Parathyroid adenoma (tissue), 2 donors: Measurements from ENCODE around the gene ZMYND11.

Experiments used
- H2AFZ ChIP-seq: fragments of 300-600 bp; sonication (generic); one replicate; pipeline ENCODE4 v1.7.0; 2017; ENCODE audit warnings: antibody characterized with exemption, mild to moderate bottlenecking
- H3K27ac ChIP-seq: fragments of 300-600 bp; sonication (generic); one replicate; pipeline ENCODE4 v1.7.0; 2017
- H3K27me3 ChIP-seq: fragments of 300-600 bp; sonication (generic); one replicate; pipeline ENCODE4 v1.7.0; 2017; ENCODE audit warnings: low read length; ENCODE audit not compliant: control insufficient read depth, insufficient read depth
- H3K36me3 ChIP-seq: fragments of 300-600 bp; sonication (generic); one replicate; pipeline ENCODE4 v1.7.0; 2017; ENCODE audit warnings: low read length; ENCODE audit not compliant: control insufficient read depth, insufficient read depth
- H3K4me1 ChIP-seq: fragments of 300-600 bp; sonication (generic); one replicate; pipeline ENCODE4 v1.7.0; 2017; ENCODE audit warnings: control low read depth
- H3K4me2 ChIP-seq: fragments of 300-600 bp; sonication (generic); one replicate; pipeline ENCODE4 v1.7.0; 2017; ENCODE audit warnings: low read length
- H3K4me3 ChIP-seq: fragments of 300-600 bp; sonication (generic); one replicate; pipeline ENCODE4 v1.7.0; 2017; ENCODE audit warnings: low read depth, low read length
- H3K79me2 ChIP-seq: fragments of 300-600 bp; sonication (generic); one replicate; pipeline ENCODE4 v1.7.0; 2017; ENCODE audit warnings: control low read depth
- H3K9ac ChIP-seq: fragments of 300-600 bp; sonication (generic); one replicate; pipeline ENCODE4 v1.7.0; 2017; ENCODE audit warnings: mild to moderate bottlenecking
- H3K9me3 ChIP-seq: fragments of 300-600 bp; sonication (generic); one replicate; pipeline ENCODE4 v1.7.0; 2017; ENCODE audit warnings: low read length; ENCODE audit not compliant: control insufficient read depth
- CTCF ChIP-seq: fragments of 300-600 bp; sonication (generic); IDR thresholded peaks from one replicate; pipeline ENCODE4 v1.7.0; 2017; ENCODE audit warnings: antibody characterized with exemption, mild to moderate bottlenecking
- donor health status: primary hyperparathyroidism.

The ZMYND11 gene

GRCh38 chr10:89248-89647, 46.0 kb upstream of the ZMYND11 start:
- Histone ChIP-seq H3K79me2 (no peaks in the 10 kb centered on the region), H3K9ac (no peak overlapping the region), H3K4me3 (no peak overlapping the region), H3K4me2 (no peak overlapping the region), H3K27me3 (no peaks in the 10 kb centered on the region), H2AFZ (no peak overlapping the region), H3K4me1 (peaks cover 29% of the 10 kb centered on the region), H3K9me3 (no peaks in the 10 kb centered on the region), H3K27ac (no peak overlapping the region), H3K36me3 (no peaks in the 10 kb centered on the region)
- TF ChIP-seq CTCF = no peak

- no peak for TF ChIP-seq CTCF
- H3K27me3 ChIP-seq = no peaks in the 10 kb centered on the region
- no peak overlapping the region for H3K27ac ChIP-seq
- peak overlapping the region; percentile 23 for H3K4me2 ChIP-seq
- no peak overlapping the region for H2AFZ ChIP-seq
- peaks cover 29% of the 10 kb centered on the region for H3K4me1 ChIP-seq
- no peaks in the 10 kb centered on the region for H3K36me3 ChIP-seq
- no peak overlapping the region for H3K4me3 ChIP-seq
- no peaks in the 10 kb centered on the region for H3K79me2 ChIP-seq
- H3K9me3 ChIP-seq = no peaks in the 10 kb centered on the region
- no peak overlapping the region for H3K9ac ChIP-seq
Measured at GRCh38 chr10:90161-90560, 45.1 kb upstream of the ZMYND11 start.

GRCh38 chr10:91313-91712, 43.9 kb upstream of the ZMYND11 start:
- Histone ChIP-seq H2AFZ (peak overlapping the region; percentile 68), H3K4me3 (no peak overlapping the region), H3K4me2 (no peak overlapping the region), H3K4me1 (peaks cover 29% of the 10 kb centered on the region), H3K27me3 (no peaks in the 10 kb centered on the region), H3K79me2 (no peaks in the 10 kb centered on the region), H3K27ac (peak overlapping the region; percentile 88), H3K9ac (no peak overlapping the region), H3K36me3 (no peaks in the 10 kb centered on the region), H3K9me3 (no peaks in the 10 kb centered on the region)
- no peak for TF ChIP-seq CTCF

GRCh38 chr10:92153-92552, 43.1 kb upstream of the ZMYND11 start:
- peak overlapping the region; percentile 42 for H3K4me3 ChIP-seq
- no peaks in the 10 kb centered on the region for H3K36me3 ChIP-seq
- peak overlapping the region; percentile 88 for H3K27ac ChIP-seq
- H3K9me3 ChIP-seq = no peaks in the 10 kb centered on the region
- peak overlapping the region; percentile 68 for H2AFZ ChIP-seq
- H3K4me2 ChIP-seq = peak overlapping the region; percentile 87
- no peaks in the 10 kb centered on the region for H3K27me3 ChIP-seq
- no peak overlapping the region for H3K9ac ChIP-seq
- H3K79me2 ChIP-seq = no peaks in the 10 kb centered on the region
- H3K4me1 ChIP-seq = peaks cover 29% of the 10 kb centered on the region
- TF ChIP-seq CTCF = no peak

GRCh38 chr10:92846-93245, 42.4 kb upstream of the ZMYND11 start:
- Histone ChIP-seq H3K4me3 (peak overlapping the region; percentile 42), H3K9ac (no peak overlapping the region), H3K36me3 (no peaks in the 10 kb centered on the region), H3K4me2 (peak overlapping the region; percentile 87), H3K9me3 (no peaks in the 10 kb centered on the region), H3K79me2 (no peaks in the 10 kb centered on the region), H3K4me1 (peaks cover 29% of the 10 kb centered on the region), H2AFZ (peak overlapping the region; percentile 68), H3K27ac (peak overlapping the region; percentile 88), H3K27me3 (no peaks in the 10 kb centered on the region)
- no peak for TF ChIP-seq CTCF
